GM06990 (cell line): Measurements from ENCODE around the gene LAMA3.

Source experiments
- DNase-seq: peaks from one replicate; pipeline ENCODE4 v3.0.0-alpha.2; 2011; ENCODE audit not compliant: insufficient read length; ENCODE audit errors: extremely low read depth
- H3K27me3 ChIP-seq: replicated peaks from 2 replicates; pipeline ENCODE4 v1.6.0; 2011; ENCODE audit warnings: low read length; ENCODE audit not compliant: control insufficient read depth, insufficient read depth
- H3K36me3 ChIP-seq: 2 replicates; pipeline ENCODE4 v1.5.1; 2011; ENCODE audit warnings: low read length; ENCODE audit not compliant: control insufficient read depth, insufficient read depth
- H3K4me3 ChIP-seq: replicated peaks from 2 replicates; pipeline ENCODE4 v1.5.1; 2011; ENCODE audit warnings: low read depth, mild to moderate bottlenecking, control low read depth, low read length
- TF ChIP-seq, protein P1 (sequence below): IDR thresholded peaks from 2 replicates; pipeline ENCODE4 v1.5.1; 2011; ENCODE audit warnings: low read length, control low read depth, mild to moderate bottlenecking, inconsistent platforms; ENCODE audit not compliant: insufficient read depth, poor library complexity, severe bottlenecking

The LAMA3 gene

GRCh38 chr18:23752796-23753195, 63.5 kb downstream of the LAMA3 start:
- H3K4me3 ChIP-seq = no peak overlapping the region
- TF ChIP-seq, protein P1, sequence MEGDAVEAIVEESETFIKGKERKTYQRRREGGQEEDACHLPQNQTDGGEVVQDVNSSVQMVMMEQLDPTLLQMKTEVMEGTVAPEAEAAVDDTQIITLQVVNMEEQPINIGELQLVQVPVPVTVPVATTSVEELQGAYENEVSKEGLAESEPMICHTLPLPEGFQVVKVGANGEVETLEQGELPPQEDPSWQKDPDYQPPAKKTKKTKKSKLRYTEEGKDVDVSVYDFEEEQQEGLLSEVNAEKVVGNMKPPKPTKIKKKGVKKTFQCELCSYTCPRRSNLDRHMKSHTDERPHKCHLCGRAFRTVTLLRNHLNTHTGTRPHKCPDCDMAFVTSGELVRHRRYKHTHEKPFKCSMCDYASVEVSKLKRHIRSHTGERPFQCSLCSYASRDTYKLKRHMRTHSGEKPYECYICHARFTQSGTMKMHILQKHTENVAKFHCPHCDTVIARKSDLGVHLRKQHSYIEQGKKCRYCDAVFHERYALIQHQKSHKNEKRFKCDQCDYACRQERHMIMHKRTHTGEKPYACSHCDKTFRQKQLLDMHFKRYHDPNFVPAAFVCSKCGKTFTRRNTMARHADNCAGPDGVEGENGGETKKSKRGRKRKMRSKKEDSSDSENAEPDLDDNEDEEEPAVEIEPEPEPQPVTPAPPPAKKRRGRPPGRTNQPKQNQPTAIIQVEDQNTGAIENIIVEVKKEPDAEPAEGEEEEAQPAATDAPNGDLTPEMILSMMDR = no peak
- H3K36me3 ChIP-seq = no peaks in the 10 kb centered on the region
- no peaks in the 10 kb centered on the region for H3K27me3 ChIP-seq
- no peak for DNase-seq

- H3K27me3 ChIP-seq = no peaks in the 10 kb centered on the region
- TF ChIP-seq, protein P1 = no peak
- no peak overlapping the region for H3K4me3 ChIP-seq
- H3K36me3 ChIP-seq = no peaks in the 10 kb centered on the region
- DNase-seq = no peak
Measured at GRCh38 chr18:23756590-23757436, 67.6 kb downstream of the LAMA3 start.

DNA sequence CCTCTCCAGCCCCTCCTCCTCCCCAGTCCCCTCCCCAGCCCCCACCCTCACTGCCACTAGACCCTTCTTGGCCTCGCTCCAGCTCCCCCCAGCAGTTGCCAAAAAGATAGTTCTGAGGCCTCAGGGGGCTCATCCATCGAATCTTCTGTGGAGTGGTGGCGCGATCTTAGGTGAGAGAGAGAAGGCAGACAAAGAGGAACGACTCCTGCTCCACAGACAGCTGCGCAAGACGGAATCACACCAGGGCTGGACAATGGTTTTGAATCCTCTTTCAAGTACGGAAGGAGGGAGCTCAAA, 68.1 kb downstream of the LAMA3 start:
- H3K4me3 ChIP-seq = no peak overlapping the region
- TF ChIP-seq, protein P1 = no peak
- no peaks in the 10 kb centered on the region for H3K27me3 ChIP-seq
- H3K36me3 ChIP-seq = no peaks in the 10 kb centered on the region
- no peak for DNase-seq

DNA sequence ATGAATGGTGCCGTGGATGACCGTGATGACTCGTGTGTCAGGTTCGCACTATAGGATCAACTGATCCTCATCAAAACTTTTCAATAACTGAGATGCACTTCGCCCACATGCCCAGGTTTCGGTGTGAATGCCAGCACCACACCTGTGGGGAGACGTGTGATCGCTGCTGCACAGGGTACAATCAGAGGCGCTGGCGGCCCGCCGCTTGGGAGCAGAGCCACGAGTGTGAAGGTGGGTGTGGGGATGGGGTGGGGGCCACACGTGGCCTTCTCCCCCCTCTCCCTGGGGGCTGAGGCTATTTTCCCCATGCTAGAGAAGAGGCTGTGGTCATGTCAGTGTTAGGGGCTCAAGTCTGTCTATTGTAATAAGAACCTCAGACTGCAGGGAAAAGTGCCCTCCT, 69.0 kb downstream of the LAMA3 start:
- H3K36me3 ChIP-seq = no peaks in the 10 kb centered on the region
- no peak for DNase-seq
- TF ChIP-seq, protein P1 = no peak
- no peak overlapping the region for H3K4me3 ChIP-seq
- no peaks in the 10 kb centered on the region for H3K27me3 ChIP-seq

DNA sequence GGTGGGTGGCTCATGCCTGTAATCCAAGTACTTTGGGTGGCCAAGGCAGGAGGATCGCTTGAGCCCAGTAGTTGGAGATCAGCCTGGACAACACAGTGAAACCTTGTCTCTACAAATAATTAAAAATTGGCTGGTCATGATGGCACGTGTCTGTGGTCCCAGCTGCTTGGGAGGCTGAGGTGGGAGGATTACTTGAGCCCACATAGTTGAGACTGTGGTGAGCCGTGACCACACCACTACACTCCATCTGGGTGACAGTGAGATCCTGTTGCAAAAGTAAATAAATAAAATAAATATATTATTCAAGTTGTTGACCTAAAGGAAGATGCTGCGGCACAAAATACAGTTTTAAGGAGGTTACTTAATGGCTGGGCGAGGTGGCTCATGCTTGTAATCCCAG, 72.7 kb downstream of the LAMA3 start:
- TF ChIP-seq, protein P1 = no peak
- no peak for DNase-seq

DNA sequence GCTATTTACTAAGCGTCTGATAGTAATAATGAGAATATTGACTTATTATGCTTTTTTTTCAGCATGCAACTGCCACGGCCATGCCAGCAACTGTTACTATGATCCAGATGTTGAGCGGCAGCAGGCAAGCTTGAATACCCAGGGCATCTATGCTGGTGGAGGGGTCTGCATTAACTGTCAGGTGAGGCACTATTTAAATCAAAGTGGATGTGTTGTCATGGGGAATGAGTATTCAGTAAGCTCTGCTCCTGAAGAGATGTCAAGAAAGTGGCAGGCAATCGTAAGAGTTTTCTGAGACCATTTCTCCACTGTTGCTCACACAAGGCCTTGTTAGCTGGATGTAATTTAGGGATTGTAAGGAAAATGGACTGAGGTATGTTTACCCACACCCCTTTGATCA, 74.1 kb downstream of the LAMA3 start:
- no peak for DNase-seq
- Histone ChIP-seq H3K27me3 (no peaks in the 10 kb centered on the region), H3K36me3 (no peaks in the 10 kb centered on the region), H3K4me3 (no peak overlapping the region)
- TF ChIP-seq, protein P1 = no peak

More for the DNA sequence above, 72.7 kb downstream of the LAMA3 start:
- Histone ChIP-seq H3K27me3 (no peaks in the 10 kb centered on the region), H3K36me3 (no peaks in the 10 kb centered on the region), H3K4me3 (no peak overlapping the region)
